SH-SY5Y (cell line): ENCODE results near the gene CGB1.

Experiments used
- GATA2 ChIP-seq: IDR thresholded peaks from 2 replicates; pipeline ENCODE4 v1.6.1; 2011; ENCODE audit warnings: mild to moderate bottlenecking, low read depth, low read length
- GATA3 ChIP-seq: IDR thresholded peaks from 2 replicates; pipeline ENCODE4 v1.6.1; 2011; ENCODE audit warnings: low read depth, mild to moderate bottlenecking, low read length, moderate library complexity

- TF ChIP-seq GATA3 (no peak), GATA2 (no peak)
Observed at GRCh38 chr19:49086296-49086695, 49.6 kb upstream of the CGB1 start.
